Right ventricle myocardium superior (tissue), 1 donor: Measurements from ENCODE around the gene CARS1. TPM values are rescaled to one million over a fixed set of nuclear protein-coding genes. Genes with fewer than 3 reads are reported as not detected.
A peak's percentile ranks its signal among the peaks of the same experiment; 100 is the strongest.

ENCODE experiments used
- ATAC-seq: fragments of 200-7000 bp; cut with Tn5 transposase; one replicate; pipeline ENCODE4 v1.9.1; 2020; ENCODE audit warnings: mild to moderate bottlenecking; ENCODE audit not compliant: poor library complexity
- DNase-seq: peaks from one replicate; pipeline ENCODE4 v3.0.0-alpha.2; 2020
- intact Hi-C: fragments of 100-400 bp; cut with DNase I; formaldehyde crosslinking; loops from one replicate; pipeline ENCODE4 v1.11.2; 2022
- total RNA-seq: library from RNA; stranded (reverse); fragmentation: NEBNext Ultra II Directional; extraction: Animal tissue kit (Norgen Biotek cat#: 25700); gene quantifications from one replicate; pipeline ENCODE4 v1.2.1, GENCODE V29; 2021
- donor health status: DM: no; HTN: yes; CAD: no; lungs with severe emphysema.

CARS1 gene
- total RNA-seq, 1 donor from 2014 or later, result 12.8 TPM

GRCh38 chr11:3091081-3091845 is 34.0 kb upstream of the CARS1 start:
- DNase-seq (peak; percentile 39), ATAC-seq (no peak)
- intact Hi-C loops, result loop anchor here (1.0 kb wide), 1 partner anchor 54 kb away; no protein-coding TSS in a partner anchor

- intact Hi-C loops, result no loop called here
- DNase-seq, result peak; percentile 27
- no peak for ATAC-seq
Observed at GRCh38 chr11:3090096-3090901, 33.1 kb upstream of the CARS1 start.

GRCh38 chr11:3089236-3090061 is 32.2 kb upstream of the CARS1 start:
- DNase-seq (peak; percentile 30), ATAC-seq (no peak)
- intact Hi-C loops, result loop anchor here (5.0 kb wide), 1 partner anchor 37 kb away; no protein-coding TSS in a partner anchor

- intact Hi-C loops, result loop anchor here (5.0 kb wide), 1 partner anchor 37 kb away; no protein-coding TSS in a partner anchor
- DNase-seq (peak; percentile 38), ATAC-seq (no peak)
Observed at GRCh38 chr11:3088806-3089205, 31.6 kb upstream of the CARS1 start.

- intact Hi-C loops, result loop anchor here (5.0 kb wide), 1 partner anchor 36 kb away; no protein-coding TSS in a partner anchor
- DNase-seq (peak; percentile 16), ATAC-seq (no peak)
Observed at GRCh38 chr11:3087821-3088800, 30.9 kb upstream of the CARS1 start.

GRCh38 chr11:3087373-3087772 is 30.1 kb upstream of the CARS1 start:
- ATAC-seq, result no peak
- DNase-seq, result peak; percentile 31
- intact Hi-C loops, result loop anchor here (5.0 kb wide), 1 partner anchor 35 kb away; no protein-coding TSS in a partner anchor

- intact Hi-C loops, result loop anchor here (5.0 kb wide), 1 partner anchor 34 kb away; no protein-coding TSS in a partner anchor
- ATAC-seq, result peak; percentile 7
- peak; percentile 24 for DNase-seq
Observed at GRCh38 chr11:3086671-3087150, 29.5 kb upstream of the CARS1 start.

GRCh38 chr11:3086114-3086513 is 28.9 kb upstream of the CARS1 start:
- DNase-seq (peak; percentile 13), ATAC-seq (no peak)
- intact Hi-C loops, result loop anchor here (5.0 kb wide), 1 partner anchor 34 kb away; no protein-coding TSS in a partner anchor

- no peak for ATAC-seq
- intact Hi-C loops, result loop anchor here (5.0 kb wide), 1 partner anchor 33 kb away; no protein-coding TSS in a partner anchor
- DNase-seq, result peak; percentile 8
Observed at GRCh38 chr11:3085052-3085451, 27.8 kb upstream of the CARS1 start.

- intact Hi-C loops, result no loop called here
- peak; percentile 17 for DNase-seq
- ATAC-seq, result no peak
Observed at GRCh38 chr11:3083321-3083720, 26.1 kb upstream of the CARS1 start.

- intact Hi-C loops, result no loop called here
- no peak for ATAC-seq
- no peak for DNase-seq
Observed at GRCh38 chr11:3081386-3081751, 24.1 kb upstream of the CARS1 start.

GRCh38 chr11:3080733-3081385 is 23.6 kb upstream of the CARS1 start:
- ATAC-seq (no peak), DNase-seq (peak; percentile 22)
- intact Hi-C loops, result no loop called here

- ATAC-seq, result no peak
- DNase-seq, result no peak
- intact Hi-C loops, result no loop called here
Observed at GRCh38 chr11:3080104-3080503, 22.9 kb upstream of the CARS1 start.

GRCh38 chr11:3077846-3078440 is 20.7 kb upstream of the CARS1 start:
- ATAC-seq (no peak), DNase-seq (peak; percentile 10)
- intact Hi-C loops, result no loop called here

GRCh38 chr11:3077189-3077836 is 20.1 kb upstream of the CARS1 start:
- intact Hi-C loops, result no loop called here
- DNase-seq (peak; percentile 10), ATAC-seq (no peak)
